D341Med (cell line): ENCODE data around the gene RAB7B.
A peak's percentile ranks its signal among the peaks of the same experiment; 100 is the strongest.
"Not testable (repeated sequence)": the region's sequence is repeated elsewhere in the genome, so short reads cannot be mapped to it uniquely, and the experiment has no call there.

Source experiments
- DNase-seq: peaks from one replicate; pipeline ENCODE4 v3.0.0; 2012; ENCODE audit warnings: low spot score

RAB7B gene

GRCh38 chr1:205996641-205997040 is 6.6 kb downstream of the RAB7B start:
- not testable (repeated sequence) for DNase-seq

DNA sequence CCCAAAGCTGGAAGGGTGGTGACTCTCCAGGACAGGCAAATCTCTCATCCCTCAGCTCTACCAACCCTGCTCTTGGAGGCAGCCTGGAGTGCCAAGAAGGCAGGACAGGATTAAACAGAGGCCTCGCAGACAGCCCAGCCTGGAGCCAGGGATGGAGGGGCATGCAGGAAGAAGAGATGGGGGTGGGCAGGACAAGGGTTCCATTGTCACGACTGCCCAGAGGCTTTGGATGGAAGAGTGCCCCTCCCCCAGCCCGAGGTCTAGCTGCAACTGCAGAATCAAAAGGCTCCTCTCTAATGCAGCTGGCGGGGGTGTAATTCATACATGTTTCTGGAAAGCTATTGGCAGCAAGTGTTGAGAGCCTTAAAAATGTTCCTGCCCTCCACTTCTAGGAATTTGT is 8.8 kb downstream of the RAB7B start:
- DNase-seq, result no peak

DNA sequence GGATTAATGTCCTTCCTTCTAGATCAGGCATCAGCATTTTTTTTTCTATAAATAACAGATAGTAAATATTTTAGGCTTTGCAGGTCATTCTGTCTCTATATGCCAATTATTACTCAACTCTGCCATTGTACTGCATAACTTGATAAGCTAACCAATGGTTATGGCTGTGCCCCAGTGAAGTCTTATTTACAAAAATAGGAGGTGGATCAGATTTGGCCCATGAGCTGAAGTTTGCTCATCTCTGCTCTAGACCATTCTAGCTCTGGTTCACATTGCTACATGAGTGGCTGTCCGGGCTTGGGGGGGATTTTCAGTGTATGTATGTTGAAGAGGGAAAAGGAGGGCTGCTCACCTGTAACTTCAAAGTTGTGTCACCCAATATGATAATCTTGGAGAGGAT is 10.1 kb downstream of the RAB7B start:
- DNase-seq, result no peak

DNA sequence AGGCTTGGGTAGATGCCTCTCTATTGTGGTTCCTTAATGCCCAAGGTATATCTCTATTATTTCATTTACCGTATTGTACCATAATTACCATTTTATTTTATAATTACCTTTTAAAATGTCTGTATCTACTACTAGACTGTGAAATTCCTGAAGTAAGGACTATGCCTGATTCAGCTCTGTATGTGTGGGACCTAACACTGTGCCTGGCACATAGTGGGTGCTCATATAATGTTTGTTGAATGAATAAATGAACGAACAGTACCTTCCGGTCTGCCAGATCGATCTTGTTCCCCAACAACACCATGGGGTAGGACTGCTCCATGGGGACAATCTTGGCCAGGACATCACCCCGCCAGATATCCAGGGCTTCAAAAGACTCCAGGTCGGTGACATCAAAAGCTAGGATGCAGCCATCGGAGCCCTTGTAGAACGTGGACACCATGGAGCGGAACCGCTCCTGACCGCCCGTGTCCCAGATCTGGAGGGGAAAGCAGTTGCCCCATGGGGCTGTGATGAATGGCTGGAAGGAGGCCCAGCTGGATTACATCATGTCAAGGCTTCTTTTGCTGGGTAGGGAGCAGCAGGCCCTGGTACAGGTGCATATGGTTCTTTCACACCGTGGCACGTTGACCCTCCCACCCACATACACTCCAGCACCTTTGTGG is 10.8 kb downstream of the RAB7B start:
- DNase-seq, result no peak

GRCh38 chr1:205991237-205991636 is 12.0 kb downstream of the RAB7B start:
- no peak for DNase-seq

DNA sequence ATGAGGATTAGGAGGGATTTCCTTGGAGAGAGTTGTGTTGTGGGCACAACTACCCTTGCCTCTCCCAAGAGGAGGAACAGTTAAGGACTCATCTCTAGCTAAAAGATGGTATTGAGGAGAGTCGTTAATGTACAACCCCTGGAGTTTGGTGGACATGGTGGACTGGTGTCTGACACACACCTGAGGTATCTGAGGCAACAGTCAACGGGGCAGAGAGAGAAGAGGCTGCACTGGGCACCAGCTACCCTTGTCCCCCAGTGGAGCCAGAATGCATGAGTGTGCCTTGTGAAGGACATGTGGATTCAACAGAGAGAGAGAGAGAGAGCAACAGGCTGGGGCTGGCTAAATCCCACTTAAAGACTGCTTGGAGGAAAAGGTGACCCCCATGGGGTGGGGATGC is 13.0 kb downstream of the RAB7B start:
- no peak for DNase-seq

DNA sequence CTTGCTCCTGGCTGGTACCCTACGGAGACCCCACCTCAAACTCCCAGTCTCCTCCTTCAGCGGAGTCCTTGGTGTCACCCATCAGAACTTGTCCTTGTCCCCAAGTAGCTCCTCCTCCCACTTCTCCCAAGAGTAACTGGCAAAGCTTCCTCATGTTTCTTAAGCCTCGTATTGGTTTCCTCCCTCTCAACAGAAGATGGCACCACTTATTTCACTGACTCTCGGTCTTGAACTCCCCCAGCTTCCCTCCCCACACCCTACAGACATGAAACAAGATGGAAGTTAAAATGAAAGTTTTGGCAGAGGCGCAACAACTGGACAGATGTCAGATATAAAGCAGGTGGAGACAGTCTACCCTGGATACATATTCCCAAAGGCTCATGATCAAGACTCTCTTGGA is 13.4 kb downstream of the RAB7B start:
- no peak for DNase-seq

DNA sequence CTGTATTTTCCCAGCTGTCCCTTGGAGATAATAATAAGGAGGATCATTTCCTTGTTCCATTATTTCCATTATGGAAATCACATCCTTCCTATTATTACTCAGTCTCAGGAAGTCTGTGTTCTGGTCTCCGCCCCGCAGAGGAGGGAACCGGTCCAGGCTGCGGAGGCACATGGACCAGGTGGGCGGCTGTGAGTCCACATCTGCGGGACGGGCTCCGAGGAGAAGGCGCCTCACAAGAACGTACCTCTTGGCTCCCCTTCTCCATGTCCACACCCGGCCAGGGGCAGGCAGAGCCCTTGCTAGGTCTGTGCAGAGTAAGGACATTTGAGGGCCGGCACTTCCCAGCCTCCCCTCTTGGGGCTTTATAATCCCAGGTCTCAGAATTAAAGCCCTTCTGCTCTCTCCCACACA is 14.6 kb downstream of the RAB7B start:
- no peak for DNase-seq

GRCh38 chr1:205986861-205987260 is 16.3 kb downstream of the RAB7B start:
- DNase-seq, result no peak

DNA sequence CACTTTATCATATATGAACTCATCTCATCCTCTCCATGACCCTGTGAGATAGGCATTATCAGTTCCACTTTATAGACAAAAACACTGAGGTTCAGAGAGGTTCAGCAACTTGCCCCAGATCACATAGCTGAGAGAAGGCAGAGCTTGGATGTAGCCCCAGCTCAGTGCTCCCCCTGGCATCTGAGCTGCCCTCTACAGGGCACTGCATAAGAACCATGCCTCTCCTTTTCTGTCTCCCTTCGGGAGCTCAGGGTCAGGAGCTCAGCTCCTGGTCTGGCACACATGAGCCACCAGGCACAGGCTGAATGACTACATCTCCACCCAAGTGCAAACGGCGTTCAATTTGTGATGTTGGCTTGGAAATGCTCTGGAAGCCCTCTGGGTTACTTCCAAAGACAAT is 16.9 kb downstream of the RAB7B start:
- no peak for DNase-seq

- no peak for DNase-seq
These were observed 17.7 kb downstream of the RAB7B start for GRCh38 chr1:205985330-205986005.

DNA sequence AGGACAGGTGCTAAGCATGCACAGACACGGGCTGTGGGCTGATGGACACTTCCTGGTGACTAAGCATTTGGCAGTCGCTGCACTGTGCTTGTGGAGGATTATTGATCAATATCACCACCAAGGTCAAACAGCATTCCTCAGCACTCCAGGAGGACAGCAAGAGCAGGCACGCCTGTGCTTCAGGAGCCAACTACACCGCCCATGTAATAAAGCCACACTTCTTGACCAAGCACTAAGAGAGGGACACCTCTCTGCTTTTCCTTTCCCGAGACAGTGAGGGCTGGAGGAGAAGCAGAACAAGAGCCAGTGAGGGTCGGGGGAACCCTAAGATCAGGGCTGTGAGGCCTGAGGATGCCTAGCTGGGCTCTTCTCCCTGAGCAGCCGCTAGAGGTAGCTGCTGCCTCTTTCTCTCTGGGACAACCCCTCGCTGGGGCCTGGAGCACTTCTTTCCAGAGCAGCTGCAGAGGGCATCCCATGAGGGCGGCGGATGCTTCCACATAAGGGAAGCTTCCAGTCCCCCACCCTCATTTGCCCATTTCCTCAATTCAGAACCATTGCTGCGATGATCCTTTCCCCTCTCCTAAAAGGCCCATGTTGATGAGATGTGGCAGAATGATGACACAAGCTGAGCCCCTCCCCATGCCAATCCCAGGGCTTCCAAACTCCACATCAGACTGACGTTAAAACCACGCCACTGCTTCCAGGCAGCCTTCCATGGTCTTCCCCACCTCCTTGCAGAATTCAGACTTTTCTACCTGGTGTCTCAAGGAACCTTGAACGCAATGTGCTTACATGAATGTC is 19.1 kb downstream of the RAB7B start:
- peak; percentile 82 for DNase-seq

DNA sequence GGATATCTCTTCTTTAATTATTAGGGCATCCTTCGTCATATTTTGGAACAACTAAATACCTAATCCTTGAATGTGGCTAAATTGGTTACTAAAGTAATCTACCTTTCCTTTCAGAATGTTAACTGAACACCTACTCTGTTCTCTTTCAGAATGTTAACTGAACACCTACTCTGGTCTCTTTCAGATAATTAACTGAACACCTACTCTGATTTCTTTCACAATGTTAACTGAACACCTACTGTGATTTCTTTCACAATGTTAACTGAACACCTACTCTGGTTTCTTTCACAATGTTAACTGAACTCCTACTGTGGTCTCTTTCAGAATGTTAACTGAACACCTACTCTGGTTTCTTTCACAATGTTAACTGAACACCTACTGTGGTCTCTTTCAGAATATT is 21.9 kb downstream of the RAB7B start:
- no peak for DNase-seq

DNA sequence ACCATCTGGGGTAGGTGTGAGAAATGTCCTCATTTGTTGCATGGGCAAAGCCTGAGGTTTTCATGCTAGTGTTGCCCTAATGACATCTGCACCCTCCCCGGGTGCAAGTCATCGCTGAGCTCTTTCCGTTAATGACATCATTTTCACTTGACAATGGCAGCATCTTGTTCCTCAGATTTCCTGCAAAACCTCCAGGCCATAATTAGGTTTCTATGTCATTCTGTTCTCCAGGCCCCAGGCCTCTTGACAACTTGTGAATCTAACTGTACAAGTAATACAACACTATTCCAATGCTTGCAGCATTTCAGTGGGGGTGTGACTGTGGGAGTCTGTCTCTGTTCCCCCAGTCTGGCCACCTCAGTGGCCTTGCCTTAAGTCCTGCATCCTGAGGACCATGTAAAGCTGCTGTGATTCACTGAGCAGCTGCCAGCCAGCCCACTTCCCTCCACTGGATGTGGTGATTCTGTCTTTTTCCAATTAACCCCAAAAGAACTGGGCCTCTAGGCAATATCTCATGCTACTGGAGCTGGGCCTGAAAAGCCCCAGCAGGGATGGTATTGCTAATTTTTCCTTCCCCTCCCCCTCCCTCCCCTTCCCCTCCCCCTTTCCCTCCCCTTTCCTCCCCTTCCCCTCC is 22.8 kb downstream of the RAB7B start:
- DNase-seq, result no peak

- no peak for DNase-seq
These were observed 23.9 kb downstream of the RAB7B start for GRCh38 chr1:205979301-205979700.

- no peak for DNase-seq
These were observed 24.5 kb downstream of the RAB7B start for GRCh38 chr1:205978676-205979075.

GRCh38 chr1:205977402-205978014 is 25.7 kb downstream of the RAB7B start:
- peak; percentile 89 for DNase-seq

GRCh38 chr1:205976708-205977401 is 26.3 kb downstream of the RAB7B start:
- no peak for DNase-seq

GRCh38 chr1:205976036-205976435 is 27.2 kb downstream of the RAB7B start:
- DNase-seq, result no peak

- DNase-seq, result no peak
These were observed 27.7 kb downstream of the RAB7B start for GRCh38 chr1:205975387-205975998.

DNA sequence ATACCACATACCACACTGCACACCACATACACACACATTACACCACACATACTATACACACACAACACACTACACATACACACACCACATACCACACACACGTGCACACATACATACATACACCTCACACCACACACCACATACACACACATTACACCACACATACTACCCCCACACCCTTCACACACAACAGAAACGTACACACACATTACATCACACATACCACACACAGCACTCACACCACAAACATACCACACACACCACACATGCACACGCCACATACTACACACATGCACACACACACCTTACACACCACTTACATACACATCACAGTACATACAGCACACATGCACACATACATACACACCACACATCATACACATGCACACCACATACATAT is 28.5 kb downstream of the RAB7B start:
- DNase-seq, result no peak
